ENCODE measurements around the gene CYP27C1. TPM values are rescaled to one million over a fixed set of nuclear protein-coding genes. Genes with fewer than 3 reads are reported as not detected.

The CYP27C1 gene
- total and polyA plus RNA-seq, 10 of the 15 experiments (the other 5 are each of a cell fraction or from before 2014, with no cell fraction given): not detected

- no peak for FAIRE-seq
- WGBS (ENCODE audit: insufficient coverage, insufficient replicate concordance, low lambda C conversion rate, missing lambda C conversion rate): 64% methylated on average over 9 of the region's 9 CpGs
- no peak overlapping the region for H3K4me2 ChIP-seq (ENCODE audit: control insufficient read depth, insufficient read depth)
Measured at GRCh38 chr2:127226132-127226519, 6.0 kb upstream of the CYP27C1 start.

GRCh38 chr2:127225186-127225960 is 5.3 kb upstream of the CYP27C1 start:
- ChIA-PET SMC1A (ENCODE audit: uncharacterized antibody, unreplicated experiment) (interaction anchor here (1.0 kb wide), 1 partner anchor 15 kb away, joined by 3 read pairs; no protein-coding TSS in a partner anchor), RAD21 (ENCODE audit: unreplicated experiment) (no interaction called here), POLR2A (no interaction called here), CTCF (no interaction called here)
- TF ChIP-seq, protein P1, sequence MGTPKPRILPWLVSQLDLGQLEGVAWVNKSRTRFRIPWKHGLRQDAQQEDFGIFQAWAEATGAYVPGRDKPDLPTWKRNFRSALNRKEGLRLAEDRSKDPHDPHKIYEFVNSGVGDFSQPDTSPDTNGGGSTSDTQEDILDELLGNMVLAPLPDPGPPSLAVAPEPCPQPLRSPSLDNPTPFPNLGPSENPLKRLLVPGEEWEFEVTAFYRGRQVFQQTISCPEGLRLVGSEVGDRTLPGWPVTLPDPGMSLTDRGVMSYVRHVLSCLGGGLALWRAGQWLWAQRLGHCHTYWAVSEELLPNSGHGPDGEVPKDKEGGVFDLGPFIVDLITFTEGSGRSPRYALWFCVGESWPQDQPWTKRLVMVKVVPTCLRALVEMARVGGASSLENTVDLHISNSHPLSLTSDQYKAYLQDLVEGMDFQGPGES (IDR thresholded peaks at IDR 0.05): no peak
- TF ChIP-seq CEBPZ (IDR thresholded peaks at IDR 0.05; ENCODE audit: low read depth, low read length) (no peak), ATF3 (IDR thresholded peaks at IDR 0.05; ENCODE audit: borderline replicate concordance, extremely low read depth, low read depth, low read length) (no peak), MLLT1 (IDR thresholded peaks at IDR 0.05) (no peak)
- intact Hi-C loops (cut with micrococcal nuclease; ENCODE audit: unreplicated experiment): no loop called here
- H3K9me3 ChIP-seq (replicated peaks; ENCODE audit: control insufficient read depth, insufficient read depth, low read length): no peaks in the 10 kb centered on the region
- H3K4me2 ChIP-seq (ENCODE audit: control insufficient read depth, insufficient read depth): no peak overlapping the region
- WGBS (ENCODE audit: insufficient coverage, insufficient replicate concordance, low lambda C conversion rate, missing lambda C conversion rate): 72% methylated on average over 12 of the region's 12 CpGs
- H3K9ac ChIP-seq (ENCODE audit: control insufficient read depth, insufficient read depth, low read length): no peak overlapping the region
- DNase-seq (ENCODE audit: low read depth, low spot score) (no peak), FAIRE-seq (no peak), ATAC-seq (no peak)
- H3K4me3 ChIP-seq: no peak overlapping the region
- peaks cover 0 to 2% of the 10 kb centered on the region in 2 experiments; a peak in 2 of 4 replicates for H3K27me3 ChIP-seq (replicated peaks in 1 of 2; ENCODE audit: control insufficient read depth in 2 of 2, insufficient read depth in 2 of 2, low read length in 1 of 2)
- no peak overlapping the region for H3K27ac ChIP-seq (ENCODE audit: control insufficient read depth, insufficient read depth)
- no peaks in the 10 kb centered on the region for H3K4me1 ChIP-seq (ENCODE audit: control insufficient read depth, insufficient read depth, low read length)
- H3K36me3 ChIP-seq (ENCODE audit: control insufficient read depth in 2 of 2, insufficient read depth in 2 of 2, low read length in 1 of 2): no peaks in the 10 kb centered on the region
- H2AFZ ChIP-seq (ENCODE audit: control insufficient read depth, low read depth, low read length): no peak overlapping the region
- H3K79me2 ChIP-seq (ENCODE audit: control insufficient read depth, insufficient read depth, low read length): no peaks in the 10 kb centered on the region
- BruUV-seq (replicated peaks): no TSS peak
- in situ Hi-C loops (cut with MboI): no loop called here
- H4K20me1 ChIP-seq (ENCODE audit: control insufficient read depth, insufficient read depth): no peaks in the 10 kb centered on the region

More at GRCh38 chr2:127226132-127226519, 6.0 kb upstream of the CYP27C1 start:
- H3K79me2 ChIP-seq (ENCODE audit: control insufficient read depth, insufficient read depth, low read length): no peaks in the 10 kb centered on the region
- no peaks in the 10 kb centered on the region; a peak in 1 of 4 replicates for H3K27me3 ChIP-seq (replicated peaks in 1 of 2; ENCODE audit: control insufficient read depth in 2 of 2, insufficient read depth in 2 of 2, low read length in 1 of 2)
- ChIA-PET POLR2A (no interaction called here), RAD21 (ENCODE audit: unreplicated experiment) (no interaction called here), CTCF (no interaction called here), SMC1A (ENCODE audit: uncharacterized antibody, unreplicated experiment) (no interaction called here)
- H3K27ac ChIP-seq (ENCODE audit: control insufficient read depth, insufficient read depth): no peak overlapping the region
- no peaks in the 10 kb centered on the region for H4K20me1 ChIP-seq (ENCODE audit: control insufficient read depth, insufficient read depth)
- in situ Hi-C loops (cut with MboI) (no loop called here), intact Hi-C loops (cut with micrococcal nuclease; ENCODE audit: unreplicated experiment) (no loop called here)
- H3K4me1 ChIP-seq (ENCODE audit: control insufficient read depth, insufficient read depth, low read length): no peaks in the 10 kb centered on the region
- no peaks in the 10 kb centered on the region for H3K9me3 ChIP-seq (replicated peaks; ENCODE audit: control insufficient read depth, insufficient read depth, low read length)
- H2AFZ ChIP-seq (ENCODE audit: control insufficient read depth, low read depth, low read length): no peak overlapping the region
- no peak for TF ChIP-seq PAX8 (IDR thresholded peaks at IDR 0.05)
- H3K36me3 ChIP-seq (ENCODE audit: control insufficient read depth in 2 of 2, insufficient read depth in 2 of 2, low read length in 1 of 2): no peaks in the 10 kb centered on the region
- H3K4me3 ChIP-seq: no peak overlapping the region
- DNase-seq (ENCODE audit: low read depth, low spot score) (no peak), ATAC-seq (no peak)
- H3K9ac ChIP-seq (ENCODE audit: control insufficient read depth, insufficient read depth, low read length): no peak overlapping the region
- no TSS peak for BruUV-seq (replicated peaks)
